Measurements from ENCODE around the gene MGAT5. TPM values are rescaled to one million over a fixed set of nuclear protein-coding genes. Genes with fewer than 3 reads are reported as not detected.
A peak's percentile ranks its signal among the peaks of the same experiment; 100 is the strongest.

The MGAT5 gene
- total RNA-seq, 4 donors from 2014 or later: 34.1 to 47.5 (median 42.6) TPM

DNA sequence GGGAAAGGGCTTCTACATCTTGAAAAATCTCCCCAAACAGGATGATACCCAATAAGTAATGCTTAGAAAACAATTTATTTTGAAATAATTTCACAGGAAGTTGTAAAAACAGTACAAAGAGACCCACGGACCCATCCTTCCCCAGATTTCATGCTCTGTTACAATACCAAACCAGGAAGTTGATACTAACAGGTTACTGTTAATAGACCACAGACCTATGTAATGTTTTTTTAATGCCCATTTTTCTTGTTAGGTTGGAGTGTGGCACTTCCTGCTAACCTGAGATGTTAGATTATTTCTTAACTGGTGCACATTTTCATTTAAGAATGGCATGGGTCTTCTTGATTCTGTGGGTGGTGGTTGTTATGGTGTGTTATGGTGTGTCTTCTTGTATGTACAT is 21.4 kb upstream of the MGAT5 start:
- H3K27me3 ChIP-seq: no peaks in the 10 kb centered on the region
- WGBS, 2 donors: 52 to 57% methylated on average over 1 of the region's 1 CpG
- H3K4me3 ChIP-seq: no peak overlapping the region
- H3K36me3 ChIP-seq: no peaks in the 10 kb centered on the region
- no peak for DNase-seq (ENCODE audit: low spot score in 2 of 2)
- TF ChIP-seq POLR2A (IDR thresholded peaks at IDR 0.05): no peak
- peaks cover 0 to 12% (median 4%) of the 10 kb centered on the region in 4 donors for H3K9me3 ChIP-seq
- peaks cover 0 to 28% (median 15%) of the 10 kb centered on the region in 4 donors for H3K4me1 ChIP-seq
- H3K27ac ChIP-seq: peak overlapping the region in 1 of 4 donors; percentile 40

DNA sequence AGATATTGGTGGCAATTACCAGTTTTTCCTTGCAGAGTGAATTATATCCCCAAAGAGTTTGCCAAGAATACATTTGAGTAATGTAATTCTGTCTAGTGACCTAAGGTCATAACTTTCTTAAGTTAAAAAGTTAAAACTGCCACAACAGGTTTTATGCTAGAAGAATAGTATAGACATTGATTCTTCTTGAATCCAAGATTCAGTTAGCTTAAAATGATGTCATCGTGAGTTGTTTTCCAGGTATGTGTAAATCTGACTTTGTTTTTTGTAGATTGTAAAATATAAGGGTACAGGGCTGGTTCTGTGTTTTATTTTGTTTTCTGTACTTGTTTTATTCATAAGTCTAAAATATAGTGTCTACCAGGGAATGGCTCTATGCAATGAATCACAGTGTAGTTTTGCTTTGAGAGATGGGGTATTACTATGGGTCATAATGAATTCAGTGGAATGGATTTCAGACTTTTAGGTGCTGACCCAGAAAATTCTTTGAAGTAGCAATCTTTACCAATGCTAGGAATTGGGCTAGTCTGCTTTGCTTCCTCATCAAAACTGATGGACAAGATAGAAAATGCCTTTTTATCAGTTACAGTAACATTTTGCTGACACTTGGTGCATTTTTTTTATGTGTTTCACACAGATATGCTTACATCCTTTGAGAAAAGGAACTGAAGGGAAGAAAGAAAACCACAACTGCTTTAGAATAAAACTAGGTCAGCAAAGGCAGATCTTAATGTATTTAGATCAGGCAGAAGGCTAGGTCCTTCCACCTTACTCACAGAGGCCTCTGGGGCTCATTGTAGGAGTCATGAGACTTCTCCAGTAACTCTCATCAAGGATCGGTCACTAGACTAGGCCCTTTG is 20.8 kb upstream of the MGAT5 start:
- WGBS, 2 donors: 81 to 82% methylated on average over 2 of the region's 2 CpGs
- Histone ChIP-seq H3K9me3 (peaks cover 0 to 9% (median 3%) of the 10 kb centered on the region in 4 donors), H3K27me3 (no peaks in the 10 kb centered on the region), H3K4me1 (peaks cover 0 to 28% (median 15%) of the 10 kb centered on the region in 4 donors), H3K4me3 (no peak overlapping the region), H3K36me3 (no peaks in the 10 kb centered on the region), H3K27ac (peak overlapping the region in 1 of 4 donors; percentile 22)
- TF ChIP-seq EP300 (IDR thresholded peaks at IDR 0.05): no peak
- TF ChIP-seq POLR2A (IDR thresholded peaks at IDR 0.05): no peak
- TF ChIP-seq, protein P1, sequence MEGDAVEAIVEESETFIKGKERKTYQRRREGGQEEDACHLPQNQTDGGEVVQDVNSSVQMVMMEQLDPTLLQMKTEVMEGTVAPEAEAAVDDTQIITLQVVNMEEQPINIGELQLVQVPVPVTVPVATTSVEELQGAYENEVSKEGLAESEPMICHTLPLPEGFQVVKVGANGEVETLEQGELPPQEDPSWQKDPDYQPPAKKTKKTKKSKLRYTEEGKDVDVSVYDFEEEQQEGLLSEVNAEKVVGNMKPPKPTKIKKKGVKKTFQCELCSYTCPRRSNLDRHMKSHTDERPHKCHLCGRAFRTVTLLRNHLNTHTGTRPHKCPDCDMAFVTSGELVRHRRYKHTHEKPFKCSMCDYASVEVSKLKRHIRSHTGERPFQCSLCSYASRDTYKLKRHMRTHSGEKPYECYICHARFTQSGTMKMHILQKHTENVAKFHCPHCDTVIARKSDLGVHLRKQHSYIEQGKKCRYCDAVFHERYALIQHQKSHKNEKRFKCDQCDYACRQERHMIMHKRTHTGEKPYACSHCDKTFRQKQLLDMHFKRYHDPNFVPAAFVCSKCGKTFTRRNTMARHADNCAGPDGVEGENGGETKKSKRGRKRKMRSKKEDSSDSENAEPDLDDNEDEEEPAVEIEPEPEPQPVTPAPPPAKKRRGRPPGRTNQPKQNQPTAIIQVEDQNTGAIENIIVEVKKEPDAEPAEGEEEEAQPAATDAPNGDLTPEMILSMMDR (IDR thresholded peaks at IDR 0.05): no peak
- DNase-seq (ENCODE audit: low spot score in 2 of 2): no peak

DNA sequence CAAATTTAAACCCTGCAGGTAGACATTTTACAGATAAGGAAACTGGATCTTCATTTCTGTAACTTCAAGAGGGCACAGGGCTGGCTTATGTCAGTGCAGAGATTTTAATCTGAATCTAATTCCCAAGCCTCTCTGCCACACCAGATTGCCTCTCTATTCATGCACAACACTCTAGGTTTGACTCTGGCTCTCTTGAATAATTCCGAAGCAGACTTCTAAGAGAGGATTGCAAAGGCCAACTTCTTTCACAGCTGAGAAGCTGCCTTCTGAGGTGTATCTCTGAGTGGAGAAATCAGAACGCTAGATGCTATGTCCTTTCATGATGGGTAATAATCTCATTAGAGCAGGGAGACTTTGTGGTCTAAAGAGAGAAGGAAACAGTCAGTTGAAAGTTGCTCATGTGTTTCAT is 20.1 kb upstream of the MGAT5 start:
- peaks cover 0 to 3% (median 0%) of the 10 kb centered on the region in 4 donors for H3K9me3 ChIP-seq
- WGBS, 2 donors: 80 to 85% methylated on average over 2 of the region's 2 CpGs
- no peak overlapping the region for H3K4me3 ChIP-seq
- DNase-seq (ENCODE audit: low spot score in 2 of 2): no peak
- H3K4me1 ChIP-seq: peaks cover 0 to 28% (median 15%) of the 10 kb centered on the region in 4 donors
- no peaks in the 10 kb centered on the region for H3K27me3 ChIP-seq
- peak overlapping the region in 1 of 4 donors; percentile 22 for H3K27ac ChIP-seq
- TF ChIP-seq, protein P1 (IDR thresholded peaks at IDR 0.05): no peak
- H3K36me3 ChIP-seq: no peaks in the 10 kb centered on the region

DNA sequence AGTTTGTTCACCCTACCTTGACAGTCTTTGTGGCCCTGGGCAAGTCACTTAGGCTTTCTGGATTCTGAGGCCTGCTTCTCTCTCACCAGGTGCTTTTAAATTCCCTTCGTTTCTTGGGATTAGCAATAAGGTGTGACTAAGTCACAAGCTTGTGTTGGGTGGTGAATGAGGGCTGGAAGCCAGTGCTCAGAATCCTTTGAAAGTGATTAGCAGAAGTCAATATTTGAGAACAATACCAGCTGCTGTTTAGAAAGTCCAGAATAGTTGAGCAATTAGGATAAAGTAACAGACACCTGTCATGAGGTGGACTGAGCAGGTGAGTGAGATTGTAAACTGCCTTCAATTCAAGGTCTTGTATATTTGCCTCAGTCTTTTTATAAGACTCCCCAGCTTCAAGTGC is 19.3 kb upstream of the MGAT5 start:
- no peak for DNase-seq (ENCODE audit: low spot score in 2 of 2)
- Histone ChIP-seq H3K36me3 (no peaks in the 10 kb centered on the region), H3K27me3 (no peaks in the 10 kb centered on the region), H3K4me1 (peaks cover 0 to 28% (median 15%) of the 10 kb centered on the region in 4 donors), H3K9me3 (no peaks in the 10 kb centered on the region), H3K4me3 (no peak overlapping the region), H3K27ac (peak overlapping the region in 1 of 4 donors; percentile 22)
- 74 to 95% methylated on average over 1 of the region's 1 CpG for WGBS, 2 donors
- TF ChIP-seq, protein P1 (IDR thresholded peaks at IDR 0.05): no peak
- TF ChIP-seq POLR2A (IDR thresholded peaks at IDR 0.05): no peak
- no peak for TF ChIP-seq EP300 (IDR thresholded peaks at IDR 0.05)

DNA sequence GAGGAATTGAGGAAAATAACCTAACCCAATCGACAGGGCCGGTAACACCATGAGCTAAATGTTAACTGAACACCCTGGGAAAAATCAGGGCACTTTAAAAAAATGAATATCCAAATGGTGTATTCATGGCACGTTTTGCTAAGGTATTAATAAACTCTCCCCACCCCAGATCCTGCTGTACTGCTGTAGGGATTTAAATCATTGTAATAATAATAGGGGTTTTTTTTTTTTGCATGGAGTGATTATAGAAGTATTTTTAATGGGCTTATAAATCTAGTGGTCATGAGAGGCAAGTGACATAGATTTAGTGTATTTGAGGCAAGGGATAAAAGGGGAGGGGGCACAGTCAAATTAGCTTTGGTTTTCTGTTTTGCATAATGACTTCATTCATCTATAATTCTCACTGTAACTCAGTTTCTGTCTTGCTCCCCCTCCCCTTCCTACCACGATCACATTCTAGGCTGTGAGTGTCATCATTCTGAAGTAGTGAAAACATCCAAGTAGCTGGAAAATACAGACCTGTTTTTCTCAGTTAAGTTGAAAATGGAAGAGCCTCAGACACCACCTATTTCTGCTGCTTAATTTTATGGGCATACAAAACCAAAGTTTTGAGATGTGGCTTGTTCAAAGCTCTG is 18.2 kb upstream of the MGAT5 start:
- Histone ChIP-seq H3K27me3 (no peaks in the 10 kb centered on the region), H3K9me3 (no peaks in the 10 kb centered on the region), H3K4me1 (peaks cover 0 to 28% (median 17%) of the 10 kb centered on the region in 4 donors), H3K4me3 (no peak overlapping the region), H3K27ac (no peak overlapping the region), H3K36me3 (no peaks in the 10 kb centered on the region)
- TF ChIP-seq EP300 (IDR thresholded peaks at IDR 0.05) (no peak), POLR2A (IDR thresholded peaks at IDR 0.05) (no peak)
- TF ChIP-seq, protein P1 (IDR thresholded peaks at IDR 0.05): no peak
- WGBS, 2 donors: 61 to 67% methylated on average over 4 of the region's 4 CpGs
- DNase-seq (ENCODE audit: low spot score in 2 of 2): no peak
